CD4-positive, alpha-beta T cell treated with Interleukin-4 for 1 hour (primary cell): ENCODE results near the gene MRPL27.

Source experiments
- DNase-seq, 2 donors: peaks; one replicate each; pipeline ENCODE4 v3.0.0-alpha.2; 2020 to 2022

Gene MRPL27

GRCh38 chr17:50359998-50360461 lies 13.0 kb downstream of the MRPL27 start:
- DNase-seq: no peak

- DNase-seq: no peak
Observed at GRCh38 chr17:50359005-50359699, 13.8 kb downstream of the MRPL27 start.

GRCh38 chr17:50358177-50358576 lies 14.8 kb downstream of the MRPL27 start:
- DNase-seq: no peak

GRCh38 chr17:50356892-50357510 lies 16.0 kb downstream of the MRPL27 start:
- no peak for DNase-seq

- DNase-seq: no peak
Observed at GRCh38 chr17:50356418-50356817, 16.6 kb downstream of the MRPL27 start.

GRCh38 chr17:50355701-50356341 lies 17.2 kb downstream of the MRPL27 start:
- no peak for DNase-seq

GRCh38 chr17:50355336-50355700 lies 17.7 kb downstream of the MRPL27 start:
- no peak for DNase-seq

- DNase-seq: no peak
Observed at GRCh38 chr17:50354776-50355175, 18.2 kb downstream of the MRPL27 start.

GRCh38 chr17:50354198-50354597 lies 18.8 kb downstream of the MRPL27 start:
- DNase-seq: no peak

GRCh38 chr17:50353600-50354195 lies 19.3 kb downstream of the MRPL27 start:
- no peak for DNase-seq

- no peak for DNase-seq
Observed at GRCh38 chr17:50352693-50353599, 20.0 kb downstream of the MRPL27 start.

GRCh38 chr17:50352072-50352692 lies 20.8 kb downstream of the MRPL27 start:
- no peak for DNase-seq

GRCh38 chr17:50350733-50351132 lies 22.3 kb downstream of the MRPL27 start:
- no peak for DNase-seq

- no peak for DNase-seq
Observed at GRCh38 chr17:50349243-50349600, 23.8 kb downstream of the MRPL27 start.

GRCh38 chr17:50348522-50349242 lies 24.3 kb downstream of the MRPL27 start:
- no peak for DNase-seq

GRCh38 chr17:50347894-50348291 lies 25.1 kb downstream of the MRPL27 start:
- no peak for DNase-seq

- no peak for DNase-seq
Observed at GRCh38 chr17:50347117-50347893, 25.7 kb downstream of the MRPL27 start.

- peak in 1 of 2 donors; percentile 4 for DNase-seq
Observed at GRCh38 chr17:50346313-50347116, 26.5 kb downstream of the MRPL27 start.

- DNase-seq: peak; percentile 89 to 92
Observed at GRCh38 chr17:50345432-50346312, 27.3 kb downstream of the MRPL27 start, which contains the start of gene XYLT2. XYLT2 (plus strand) TSS chr17:50346126; CDS start chr17:50346141, 15 bp downstream.
